CD4-positive, alpha-beta T cell (primary cell): ENCODE results near the gene SIDT1. TPM values are rescaled to one million over a fixed set of nuclear protein-coding genes. Genes with fewer than 3 reads are reported as not detected.

Experiments used
- ATAC-seq: fragments of 200-7000 bp; cut with Tn5 transposase; one replicate; pipeline ENCODE4 v1.10.0; 2022; ENCODE audit warnings: mild to moderate bottlenecking; ENCODE audit not compliant: poor library complexity
- CTCF ChIA-PET: fragments of 350-600 bp; sonication (Branson Sonifier 250); formaldehyde crosslinking; loops from one replicate; lab custom pipeline; 2021; ENCODE audit warnings: antibody characterized with exemption, inconsistent platforms; lab: Charles Lee
- POLR2A ChIA-PET: fragments of 350-600 bp; sonication (Branson Sonifier 250); formaldehyde crosslinking; loops from one replicate; lab custom pipeline; 2021; ENCODE audit warnings: antibody characterized with exemption, inconsistent platforms; lab: Charles Lee
- DNase-seq, 14 experiments: peaks; one replicate each; pipeline ENCODE4 v3.0.0-alpha.2; 2013 to 2020; ENCODE audit warnings: mixed read lengths in 2 of 14
- H3K27ac ChIP-seq, 2 donors: one replicate each; pipeline versions ENCODE4 v1.5.1 to v1.7.0; 2013; ENCODE audit warnings: low read length in 2 of 2, low read depth in 1 of 2, mild to moderate bottlenecking in 1 of 2
- H3K27me3 ChIP-seq, 2 experiments: 1 replicate in 1 of 2; 2 replicates in 1 of 2; pipeline versions ENCODE4 v1.6.1 to v1.7.0; 2013; ENCODE audit warnings: low read length in 2 of 2, control low read depth in 1 of 2, mild to moderate bottlenecking in 1 of 2, moderate library complexity in 1 of 2; ENCODE audit not compliant: insufficient read depth in 2 of 2, control insufficient read depth in 1 of 2
- H3K36me3 ChIP-seq: one replicate; pipeline ENCODE4 v1.6.1; 2013; ENCODE audit warnings: low read length, control low read depth; ENCODE audit not compliant: insufficient read depth
- H3K4me1 ChIP-seq: one replicate; pipeline ENCODE4 v1.6.1; 2013; ENCODE audit warnings: low read length, control low read depth; ENCODE audit not compliant: insufficient read depth
- H3K4me3 ChIP-seq: one replicate; pipeline ENCODE4 v1.5.1; 2013; ENCODE audit warnings: mild to moderate bottlenecking, low read length, moderate library complexity
- H3K9me3 ChIP-seq, 2 experiments: 1 replicate in 1 of 2; 2 replicates in 1 of 2; pipeline versions ENCODE4 v1.6.1 to v1.7.0; 2013; ENCODE audit warnings: low read length in 2 of 2, mild to moderate bottlenecking in 2 of 2, control low read depth in 1 of 2, moderate library complexity in 1 of 2; ENCODE audit not compliant: control insufficient read depth in 1 of 2, insufficient read depth in 1 of 2
- H3K27ac Mint-ChIP-seq: one replicate; pipeline ENCODE4 v1.8.0; 2020; ENCODE audit warnings: mixed read lengths
- H3K27me3 Mint-ChIP-seq: one replicate; pipeline ENCODE4 v1.8.0; 2021; ENCODE audit warnings: mixed read lengths
- H3K36me3 Mint-ChIP-seq: one replicate; pipeline ENCODE4 v1.8.0; 2021; ENCODE audit warnings: low read depth, mixed read lengths
- H3K4me1 Mint-ChIP-seq: one replicate; pipeline ENCODE4 v1.8.0; 2021; ENCODE audit warnings: low read depth, mixed read lengths
- H3K4me3 Mint-ChIP-seq: one replicate; pipeline ENCODE4 v1.8.0; 2020; ENCODE audit warnings: mild to moderate bottlenecking, mixed read lengths
- H3K9me3 Mint-ChIP-seq: one replicate; pipeline ENCODE4 v1.8.0; 2020; ENCODE audit warnings: mixed read lengths
- intact Hi-C, 2 experiments: fragments of 100-400 bp; cut with DNase I in 1 of 2; cut with micrococcal nuclease in 1 of 2; formaldehyde crosslinking; loops; one replicate each; pipeline versions ENCODE4 v1.15.1 to v1.9.0; 2023 to 2025; cut with DNase I, micrococcal nuclease
- total RNA-seq, 174 experiments: library from RNA in 2 of 174; stranded (reverse) in 2 of 174; gene quantifications; one replicate each; pipeline ENCODE4 v1.2.3 and lab custom pipeline; 2021 to 2026
- TF ChIP-seq, protein P1 (sequence below): fragments of 200-600 bp; IDR thresholded peaks from one replicate; pipeline ENCODE4 v1.8.0; 2022; ENCODE audit warnings: antibody characterized with exemption, mild to moderate bottlenecking

SIDT1 gene
- total RNA-seq, 2 experiments from 2014 or later: 28.8 to 37.3 TPM

- no peaks in the 10 kb centered on the region for H3K9me3 ChIP-seq
- no peak overlapping the region for H3K27ac ChIP-seq
- Mint-ChIP-seq H3K27ac (peak overlapping the region; percentile 40), H3K36me3 (peaks cover 44% of the 10 kb centered on the region), H3K27me3 (no peaks in the 10 kb centered on the region), H3K4me1 (peaks cover 54% of the 10 kb centered on the region), H3K9me3 (no peaks in the 10 kb centered on the region), H3K4me3 (no peak overlapping the region)
- DNase-seq (no peak), ATAC-seq (no peak)
- TF ChIP-seq, protein P1, sequence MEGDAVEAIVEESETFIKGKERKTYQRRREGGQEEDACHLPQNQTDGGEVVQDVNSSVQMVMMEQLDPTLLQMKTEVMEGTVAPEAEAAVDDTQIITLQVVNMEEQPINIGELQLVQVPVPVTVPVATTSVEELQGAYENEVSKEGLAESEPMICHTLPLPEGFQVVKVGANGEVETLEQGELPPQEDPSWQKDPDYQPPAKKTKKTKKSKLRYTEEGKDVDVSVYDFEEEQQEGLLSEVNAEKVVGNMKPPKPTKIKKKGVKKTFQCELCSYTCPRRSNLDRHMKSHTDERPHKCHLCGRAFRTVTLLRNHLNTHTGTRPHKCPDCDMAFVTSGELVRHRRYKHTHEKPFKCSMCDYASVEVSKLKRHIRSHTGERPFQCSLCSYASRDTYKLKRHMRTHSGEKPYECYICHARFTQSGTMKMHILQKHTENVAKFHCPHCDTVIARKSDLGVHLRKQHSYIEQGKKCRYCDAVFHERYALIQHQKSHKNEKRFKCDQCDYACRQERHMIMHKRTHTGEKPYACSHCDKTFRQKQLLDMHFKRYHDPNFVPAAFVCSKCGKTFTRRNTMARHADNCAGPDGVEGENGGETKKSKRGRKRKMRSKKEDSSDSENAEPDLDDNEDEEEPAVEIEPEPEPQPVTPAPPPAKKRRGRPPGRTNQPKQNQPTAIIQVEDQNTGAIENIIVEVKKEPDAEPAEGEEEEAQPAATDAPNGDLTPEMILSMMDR: no peak
- H3K4me1 ChIP-seq: peaks cover 3% of the 10 kb centered on the region
- no peaks in the 10 kb centered on the region for H3K27me3 ChIP-seq
- POLR2A ChIA-PET: interaction anchor here (1.6 to 2.6 kb wide), 2 partner anchors 36 to 54 kb away, joined by 5 to 12 read pairs; partner anchors contain the start of gene SPICE1
- H3K4me3 ChIP-seq: no peak overlapping the region
- peaks cover 3% of the 10 kb centered on the region for H3K36me3 ChIP-seq
- CTCF ChIA-PET: interaction anchor here (1.0 to 3.2 kb wide), 2 partner anchors 49 to 59 kb away, joined by 3 to 13 read pairs; no protein-coding TSS in a partner anchor
- intact Hi-C loops: loop anchor here in 1 of 2 experiments (2.0 kb wide), 1 partner anchor 55 kb away; no protein-coding TSS in a partner anchor
Measured at GRCh38 chr3:113551820-113552219, 19.5 kb downstream of the SIDT1 start.

- POLR2A ChIA-PET: interaction anchor here (1.1 to 2.6 kb wide), 4 partner anchors 38 to 57 kb away, joined by 3 to 12 read pairs (median 4); partner anchors contain the start of gene SPICE1
- intact Hi-C loops: loop anchor here (1.0 to 2.0 kb wide), 2 partner anchors 56 to 58 kb away; no protein-coding TSS in a partner anchor
- no peak overlapping the region for H3K27ac Mint-ChIP-seq
- TF ChIP-seq, protein P1: peak; percentile 38
- CTCF ChIA-PET: interaction anchor here (1.0 to 3.2 kb wide), 3 partner anchors 51 to 60 kb away, joined by 3 to 13 read pairs (median 3); no protein-coding TSS in a partner anchor
- Histone ChIP-seq H3K27ac (no peak overlapping the region), H3K27me3 (no peaks in the 10 kb centered on the region), H3K4me1 (peaks cover 3% of the 10 kb centered on the region), H3K36me3 (peaks cover 3% of the 10 kb centered on the region), H3K9me3 (no peaks in the 10 kb centered on the region), H3K4me3 (no peak overlapping the region)
- peaks cover 60% of the 10 kb centered on the region for H3K4me1 Mint-ChIP-seq
- no peak overlapping the region for H3K4me3 Mint-ChIP-seq
- DNase-seq (peak in 11 of 14 experiments; percentile 7 to 70 (median 35)), ATAC-seq (peak; percentile 89)
- H3K9me3 Mint-ChIP-seq: no peaks in the 10 kb centered on the region
- H3K36me3 Mint-ChIP-seq: peaks cover 41% of the 10 kb centered on the region
- H3K27me3 Mint-ChIP-seq: no peaks in the 10 kb centered on the region
Measured at GRCh38 chr3:113552851-113553250, 20.5 kb downstream of the SIDT1 start.

DNA sequence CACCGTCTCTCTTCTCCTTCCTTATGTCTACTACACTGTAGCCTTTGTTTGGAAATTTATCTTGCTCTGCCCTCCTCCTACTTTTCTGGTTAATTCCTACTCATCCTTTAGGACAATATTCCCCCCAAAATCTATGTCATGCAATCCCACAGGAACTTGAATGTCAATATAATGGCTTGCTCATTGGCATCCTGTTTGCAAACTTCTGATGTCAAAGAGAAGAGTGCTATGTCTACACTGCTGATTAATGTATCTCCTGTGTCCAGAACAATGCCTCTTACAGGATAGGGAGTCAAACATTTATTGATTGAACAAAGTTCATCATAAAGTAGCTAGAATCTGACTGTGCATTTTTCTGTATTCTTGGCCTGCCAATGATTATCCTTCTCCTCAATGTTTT is 22.8 kb downstream of the SIDT1 start:
- ChIA-PET CTCF (interaction anchor here (1.0 to 1.7 kb wide), 3 partner anchors 23 to 62 kb away, joined by 3 to 7 read pairs (median 6); partner anchors contain the start of gene SPICE1), POLR2A (interaction anchor here (3.4 kb wide), 1 partner anchor 41 kb away, joined by 11 read pairs; the partner anchor contains the start of gene SPICE1)
- no peak for DNase-seq
- no peak overlapping the region for H3K27ac ChIP-seq
- Mint-ChIP-seq H3K27me3 (no peaks in the 10 kb centered on the region), H3K9me3 (no peaks in the 10 kb centered on the region), H3K27ac (no peak overlapping the region), H3K4me3 (no peak overlapping the region), H3K36me3 (peaks cover 30% of the 10 kb centered on the region), H3K4me1 (peaks cover 52% of the 10 kb centered on the region)
- intact Hi-C loops: no loop called here
- H3K9me3 ChIP-seq: no peaks in the 10 kb centered on the region
- no peaks in the 10 kb centered on the region for H3K27me3 ChIP-seq
- H3K4me1 ChIP-seq: peaks cover 12% of the 10 kb centered on the region
- ATAC-seq: no peak
- no peaks in the 10 kb centered on the region for H3K36me3 ChIP-seq
- TF ChIP-seq, protein P1: no peak
- no peak overlapping the region for H3K4me3 ChIP-seq
